OCI-LY1 (cell line): ENCODE measurements around the gene TUBA4A.

Experiments used
- H2AFZ ChIP-seq: fragments of 200-600 bp; sonication (generic), shearing (Covaris generic); 2 replicates; pipeline ENCODE4 v1.6.0; 2014; ENCODE audit warnings: antibody characterized with exemption, mild to moderate bottlenecking, low read length
- H3F3A ChIP-seq: fragments of 200-600 bp; sonication (generic), shearing (Covaris generic); 2 replicates; pipeline ENCODE4 v1.6.0; 2014; ENCODE audit warnings: mild to moderate bottlenecking, antibody characterized with exemption, low read length, moderate library complexity; ENCODE audit not compliant: insufficient read depth
- H3K27ac ChIP-seq: fragments of 200-600 bp; sonication (generic); 2 replicates; pipeline ENCODE4 v1.5.1; 2014; ENCODE audit warnings: low read length, mixed run types, mild to moderate bottlenecking, low read depth; ENCODE audit not compliant: poor library complexity, severe bottlenecking
- H3K27me3 ChIP-seq: fragments of 200-600 bp; sonication (generic); 2 replicates; pipeline ENCODE4 v1.6.0; 2014; ENCODE audit warnings: antibody characterized with exemption, mild to moderate bottlenecking, low read length, moderate library complexity; ENCODE audit not compliant: insufficient read depth
- H3K36me3 ChIP-seq: fragments of 200-600 bp; sonication (generic); 2 replicates; pipeline ENCODE4 v1.6.1; 2014; ENCODE audit warnings: mild to moderate bottlenecking, antibody characterized with exemption, low read length, moderate library complexity, mixed read lengths; ENCODE audit not compliant: insufficient read depth
- H3K4me1 ChIP-seq: fragments of 200-600 bp; sonication (generic); 2 replicates; pipeline ENCODE4 v1.5.1; 2014; ENCODE audit warnings: mild to moderate bottlenecking, low read length, moderate library complexity; ENCODE audit not compliant: insufficient read depth, severe bottlenecking
- H3K4me2 ChIP-seq: fragments of 200-600 bp; sonication (generic), shearing (Covaris generic); 2 replicates; pipeline ENCODE4 v1.6.1; 2014; ENCODE audit warnings: low read length
- H3K4me3 ChIP-seq: fragments of 200-600 bp; sonication (generic); 2 replicates; pipeline ENCODE4 v1.5.1; 2014; ENCODE audit warnings: low read length, low read depth, mild to moderate bottlenecking, mixed read lengths; ENCODE audit not compliant: poor library complexity, severe bottlenecking
- H3K79me2 ChIP-seq: fragments of 200-600 bp; shearing (Covaris generic); 2 replicates; pipeline ENCODE4 v1.6.1; 2016; ENCODE audit warnings: mixed run types, low read length, mixed read lengths; ENCODE audit not compliant: insufficient read depth
- H3K9ac ChIP-seq: fragments of 200-600 bp; sonication (generic), shearing (Covaris generic); 2 replicates; pipeline ENCODE4 v1.6.1; 2014; ENCODE audit warnings: mild to moderate bottlenecking, low read length, mixed read lengths
- H3K9me2 ChIP-seq: fragments of 200-600 bp; sonication (generic), shearing (Covaris generic); 2 replicates; pipeline ENCODE4 v1.6.1; 2014; ENCODE audit warnings: low read depth, mild to moderate bottlenecking, low read length, mixed read lengths
- H3K9me3 ChIP-seq: fragments of 200-600 bp; shearing (Covaris generic); 2 replicates; pipeline ENCODE4 v1.6.1; 2014; ENCODE audit warnings: low read length, mixed read lengths
- H4K20me1 ChIP-seq: fragments of 200-600 bp; sonication (generic), shearing (Covaris generic); 2 replicates; pipeline ENCODE4 v1.6.0; 2016; ENCODE audit warnings: mild to moderate bottlenecking, low read length; ENCODE audit not compliant: insufficient read depth
- CTCF ChIP-seq: fragments of 200-600 bp; sonication (generic), shearing (Covaris generic); IDR thresholded peaks from 2 replicates; pipeline ENCODE4 v1.5.1; 2017; ENCODE audit warnings: mild to moderate bottlenecking, antibody characterized with exemption, low read length, moderate library complexity, mixed read lengths
- EZH2 ChIP-seq: fragments of 200-600 bp; sonication (generic), shearing (Covaris generic); IDR thresholded peaks from 2 replicates; pipeline ENCODE4 v1.8.0; 2017; ENCODE audit warnings: borderline replicate concordance, mixed run types, mild to moderate bottlenecking, antibody characterized with exemption, low read length, moderate library complexity, mixed read lengths

Gene TUBA4A

GRCh38 chr2:219228041-219228910 lies 25.4 kb downstream of the TUBA4A start:
- Histone ChIP-seq H3K9me2 (no peaks in the 10 kb centered on the region), H3K9me3 (no peaks in the 10 kb centered on the region), H3K27ac (peak overlapping the region; percentile 7), H3K9ac (peak overlapping the region; percentile 100), H3F3A (no peaks in the 10 kb centered on the region), H2AFZ (no peak overlapping the region), H3K4me1 (peaks cover 24% of the 10 kb centered on the region), H3K27me3 (no peaks in the 10 kb centered on the region), H3K36me3 (peaks cover 57% of the 10 kb centered on the region), H3K4me2 (peak overlapping the region; percentile 99), H4K20me1 (no peaks in the 10 kb centered on the region), H3K79me2 (peaks cover 13% of the 10 kb centered on the region), H3K4me3 (peak overlapping the region; percentile 87)
- TF ChIP-seq CTCF (no peak), EZH2 (no peak)

GRCh38 chr2:219225350-219225749 lies 28.4 kb downstream of the TUBA4A start:
- Histone ChIP-seq H3K27me3 (no peaks in the 10 kb centered on the region), H3K27ac (no peak overlapping the region), H3K79me2 (peaks cover 13% of the 10 kb centered on the region), H2AFZ (no peak overlapping the region), H3K4me3 (no peak overlapping the region), H3K36me3 (peaks cover 65% of the 10 kb centered on the region), H3K4me2 (no peak overlapping the region), H3K9ac (no peak overlapping the region), H4K20me1 (no peaks in the 10 kb centered on the region), H3K9me2 (no peaks in the 10 kb centered on the region), H3F3A (no peaks in the 10 kb centered on the region), H3K9me3 (no peaks in the 10 kb centered on the region), H3K4me1 (peaks cover 15% of the 10 kb centered on the region)
- no peak for TF ChIP-seq EZH2
- no peak for TF ChIP-seq CTCF

GRCh38 chr2:219223831-219224610 lies 29.7 kb downstream of the TUBA4A start:
- no peaks in the 10 kb centered on the region for H3K9me3 ChIP-seq
- H3K27ac ChIP-seq, result no peak overlapping the region
- H4K20me1 ChIP-seq, result no peaks in the 10 kb centered on the region
- H3K36me3 ChIP-seq, result peaks cover 76% of the 10 kb centered on the region
- H3K27me3 ChIP-seq, result no peaks in the 10 kb centered on the region
- H3K9me2 ChIP-seq, result no peaks in the 10 kb centered on the region
- no peak overlapping the region for H3K9ac ChIP-seq
- H3K79me2 ChIP-seq, result peaks cover 13% of the 10 kb centered on the region
- TF ChIP-seq EZH2 (no peak), CTCF (no peak)
- peaks cover 19% of the 10 kb centered on the region for H3K4me1 ChIP-seq
- H3K4me2 ChIP-seq, result no peak overlapping the region
- no peak overlapping the region for H3K4me3 ChIP-seq
- H2AFZ ChIP-seq, result no peak overlapping the region
- H3F3A ChIP-seq, result no peaks in the 10 kb centered on the region
